GM12878 (cell line): ENCODE data around the gene RAP1B. TPM values are rescaled to one million over a fixed set of nuclear protein-coding genes. Genes with fewer than 3 reads are reported as not detected.

Experiments
- ATAC-seq: fragments of 200-7000 bp; cut with Tn5 transposase; 3 replicates; pipeline ENCODE4 v1.9.1; 2020; ENCODE audit warnings: mild to moderate bottlenecking, moderate library complexity
- BruUV-seq: library from RNA; stranded (reverse); fragments of 400-500 nt; replicated peaks from 2 replicates; lab custom pipeline; 2021; lab: Mats Ljungman, UMichigan
- CTCF ChIA-PET: fragments of 300-600 bp; sonication (Branson Sonifier 250); formaldehyde crosslinking; extraction: SDS; loops from one replicate; lab custom pipeline; 2021; ENCODE audit warnings: inconsistent platforms; lab: Yijun Ruan, JAX
- POLR2A ChIA-PET: fragments of 350-600 bp; formaldehyde crosslinking; extraction: SDS; loops from one replicate; lab custom pipeline; 2021; ENCODE audit warnings: inconsistent platforms; lab: Charles Lee
- RAD21 ChIA-PET: fragments of 300-600 bp; sonication (Branson Sonifier 250); formaldehyde crosslinking; loops from one replicate; lab custom pipeline; 2023; ENCODE audit warnings: antibody characterized with exemption; ENCODE audit not compliant: unreplicated experiment; lab: Charles Lee
- SMC1A ChIA-PET: fragments of 300-600 bp; sonication (Branson Sonifier 250); formaldehyde crosslinking; loops from one replicate; lab custom pipeline; 2023; ENCODE audit not compliant: unreplicated experiment, uncharacterized antibody; lab: Charles Lee
- DNase-seq: peaks from one replicate; pipeline ENCODE4 v3.0.0-alpha.2; 2011; ENCODE audit warnings: low read depth, low spot score
- FAIRE-seq: peaks from 3 replicates; lab custom pipeline; 2011; peaks lifted over from hg19 to GRCh38; lab: Jason Lieb, UNC
- H2AFZ ChIP-seq: 2 replicates; pipeline ENCODE4 v1.6.0; 2011; ENCODE audit warnings: low read depth, low read length, control low read depth; ENCODE audit not compliant: control insufficient read depth
- H3K27ac ChIP-seq: 2 replicates; pipeline ENCODE4 v1.5.1; 2011; ENCODE audit warnings: control low read depth; ENCODE audit not compliant: control insufficient read depth, insufficient read depth
- H3K27me3 ChIP-seq, 2 experiments: replicated peaks in 1 of 2; 2 replicates each; pipeline versions ENCODE4 v1.6.0 to v1.6.1; 2011; ENCODE audit warnings: low read length in 1 of 2; ENCODE audit not compliant: control insufficient read depth in 2 of 2, insufficient read depth in 2 of 2
- H3K36me3 ChIP-seq, 2 experiments: 2 replicates each; pipeline ENCODE4 v1.5.1; 2011; ENCODE audit warnings: low read length in 1 of 2; ENCODE audit not compliant: control insufficient read depth in 2 of 2, insufficient read depth in 2 of 2
- H3K4me1 ChIP-seq: 2 replicates; pipeline ENCODE4 v1.6.1; 2011; ENCODE audit warnings: mild to moderate bottlenecking, low read length, moderate library complexity, mixed read lengths; ENCODE audit not compliant: control insufficient read depth, insufficient read depth
- H3K4me2 ChIP-seq: 2 replicates; pipeline ENCODE4 v1.6.0; 2011; ENCODE audit warnings: control low read depth; ENCODE audit not compliant: control insufficient read depth, insufficient read depth
- H3K4me3 ChIP-seq: fragments of 200-600 bp; sonication (generic); 2 replicates; pipeline ENCODE4 v1.5.1; 2016
- H3K79me2 ChIP-seq: 2 replicates; pipeline ENCODE4 v1.6.0; 2011; ENCODE audit warnings: low read length; ENCODE audit not compliant: control insufficient read depth, insufficient read depth
- H3K9ac ChIP-seq: 2 replicates; pipeline ENCODE4 v1.8.0; 2011; ENCODE audit warnings: low read length, control low read depth, mixed read lengths; ENCODE audit not compliant: control insufficient read depth, insufficient read depth
- H3K9me3 ChIP-seq: replicated peaks from 3 replicates; pipeline ENCODE4 v1.5.1; 2011; ENCODE audit warnings: mild to moderate bottlenecking, low read length; ENCODE audit not compliant: control insufficient read depth, insufficient read depth
- H4K20me1 ChIP-seq: 2 replicates; pipeline ENCODE4 v1.6.0; 2011; ENCODE audit not compliant: control insufficient read depth, insufficient read depth
- CHD4 ChIP-seq: fragments of 200-600 bp; sonication (generic); IDR thresholded peaks from 2 replicates; pipeline ENCODE4 v1.6.1; 2016; ENCODE audit warnings: mild to moderate bottlenecking
- E4F1 ChIP-seq: fragments of 450-650 bp; IDR thresholded peaks from 2 replicates; pipeline ENCODE4 v1.6.1; 2018; ENCODE audit warnings: borderline replicate concordance, mild to moderate bottlenecking; ENCODE audit not compliant: partially characterized antibody
- EGR1 ChIP-seq, 2 experiments: IDR thresholded peaks; 1 replicate in 1 of 2; 2 replicates in 1 of 2; pipeline ENCODE4 v1.6.1; 2011 to 2012; ENCODE audit warnings: low read depth in 2 of 2, low read length in 2 of 2, borderline replicate concordance in 1 of 2, mild to moderate bottlenecking in 1 of 2, moderate library complexity in 1 of 2
- IRF3 ChIP-seq: fragments of 450-650 bp; IDR thresholded peaks from 2 replicates; pipeline ENCODE4 v1.6.1; 2014; ENCODE audit warnings: mild to moderate bottlenecking
- IRF5 ChIP-seq: fragments of 450-650 bp; IDR thresholded peaks from 2 replicates; pipeline ENCODE4 v1.6.1; 2017; ENCODE audit warnings: borderline replicate concordance
- NR2F1 ChIP-seq: fragments of 450-650 bp; conservative IDR thresholded peaks from 2 replicates; pipeline ENCODE4 v1.6.1; 2017; ENCODE audit warnings: mild to moderate bottlenecking
- RCOR1 ChIP-seq: conservative IDR thresholded peaks from 2 replicates; pipeline ENCODE4 v1.6.1; 2012; ENCODE audit warnings: low read depth, low read length, improper control_type of control experiment
- RFX5 ChIP-seq: IDR thresholded peaks from 2 replicates; pipeline ENCODE4 v1.6.1; 2011; ENCODE audit warnings: low read depth, low read length, improper control_type of control experiment
- TCF7 ChIP-seq: IDR thresholded peaks from 2 replicates; pipeline ENCODE4 v1.6.1; 2014; ENCODE audit warnings: antibody characterized with exemption, borderline replicate concordance
- YBX1 ChIP-seq: fragments of 450-650 bp; IDR thresholded peaks from 2 replicates; pipeline ENCODE4 v1.6.1; 2016; ENCODE audit warnings: antibody characterized with exemption
- ZBTB40 ChIP-seq: fragments of 450-650 bp; IDR thresholded peaks from 2 replicates; pipeline ENCODE4 v1.6.1; 2016; ENCODE audit warnings: mild to moderate bottlenecking, moderate library complexity, borderline replicate concordance
- WGBS: methylation state at CpG from one replicate; pipeline ENCODE4 v1.1.6; 2016; ENCODE audit warnings: low lambda C conversion rate; ENCODE audit not compliant: insufficient replicate concordance, insufficient coverage; ENCODE audit errors: missing lambda C conversion rate; 5-methylcytosine and 5-hydroxymethylcytosine counted together
- in situ Hi-C: fragments of 300-500 bp; cut with MboI; formaldehyde crosslinking; loops from 9 replicates; pipeline ENCODE4 v1.14.3; 2018; ENCODE audit warnings: mixed read lengths
- intact Hi-C: fragments of 100-400 bp; cut with micrococcal nuclease; formaldehyde crosslinking; loops from one replicate; pipeline ENCODE4 v1.14.2; 2022; ENCODE audit not compliant: unreplicated experiment
- polyA plus RNA-seq, 11 experiments: library from polyadenylated mRNA; depleted of rRNA in 4 of 11; unstranded in 6 of 11; stranded (reverse) in 5 of 11; fragments of >200 nt; fragmentation: Nextera tagmentation in 4 of 11; fragmentation: Illumina TruSeq in 1 of 11; extraction: Ambion mirVana in 4 of 11; extraction: Trizol in 1 of 11; gene quantifications; 1 replicate in 1 of 11; 2 replicates in 10 of 11; pipeline versions ENCODE4 v1.2.1 to v1.2.3, GENCODE V29; 2011 to 2016; ENCODE audit warnings: inconsistent platforms in 2 of 11, missing spikeins in 2 of 11, low read depth in 1 of 11
- total RNA-seq, 4 experiments: library from RNA; depleted of rRNA in 3 of 4; stranded (reverse); fragments of >200 nt in 3 of 4; fragmentation: Illumina TruSeq in 1 of 4; extraction: Trizol in 1 of 4; gene quantifications; 2 replicates each; pipeline versions ENCODE4 v1.2.1 to v1.2.3, GENCODE V29; 2013 to 2021

RAP1B gene
- total and polyA plus RNA-seq, 10 of the 15 experiments (the other 5 are each of a cell fraction or from before 2014, with no cell fraction given) = 88.9 to 219 (median 127) TPM

GRCh38 chr12:68623984-68624383 lies 13.3 kb downstream of the RAP1B start:
- Histone ChIP-seq H4K20me1 (no peaks in the 10 kb centered on the region; the same call in none of the 2 replicates), H3K27me3 (no peaks in the 10 kb centered on the region), H3K27ac (no peak overlapping the region), H3K4me3 (no peak overlapping the region), H2AFZ (no peak overlapping the region), H3K4me2 (no peak overlapping the region), H3K4me1 (peaks cover 29% of the 10 kb centered on the region), H3K79me2 (peaks cover 100% of the 10 kb centered on the region), H3K9me3 (peaks cover 24% of the 10 kb centered on the region), H3K36me3 (peaks cover 1 to 9% of the 10 kb centered on the region in 2 experiments), H3K9ac (no peak overlapping the region)
- no peak for DNase-seq
- SMC1A ChIA-PET = interaction anchor here (1.1 to 5.7 kb wide), 4 partner anchors 10 to 173 kb away, joined by 3 to 53 read pairs (median 4); partner anchors contain the start of gene RAP1B
- WGBS = no CpG with 5 or more reads among the region's 1 CpG
- RAD21 ChIA-PET = interaction anchor here (1.3 to 1.4 kb wide), 2 partner anchors 9 to 64 kb away, joined by 3 to 7 read pairs; no protein-coding TSS in a partner anchor
- POLR2A ChIA-PET = interaction anchor here (1.0 kb wide), 1 partner anchor 23 kb away, joined by 4 read pairs; no protein-coding TSS in a partner anchor
- ATAC-seq = no peak
- in situ Hi-C loops (loop anchor here (25.0 kb wide), 1 partner anchor 262 kb away; no protein-coding TSS in a partner anchor), intact Hi-C loops (no loop called here)
- no peak for FAIRE-seq
- CTCF ChIA-PET = interaction anchor here (0.6 kb wide), 2 partner anchors 98 to 215 kb away, joined by 3 to 5 read pairs; no protein-coding TSS in a partner anchor
- BruUV-seq = no TSS peak
- TF ChIP-seq TCF7 (no peak), EGR1 (IDR thresholded peaks at IDR 0.05; ENCODE audit: borderline replicate concordance in 1 of 2, low read depth in 2 of 2, low read length in 2 of 2) (no peak), NR2F1 (no peak), ZBTB40 (no peak), RFX5 (no peak), RCOR1 (no peak), IRF3 (no peak), E4F1 (no peak), YBX1 (no peak), CHD4 (no peak), IRF5 (no peak)
